ENCODE data around the gene LAMP5.

LAMP5 gene

DNA sequence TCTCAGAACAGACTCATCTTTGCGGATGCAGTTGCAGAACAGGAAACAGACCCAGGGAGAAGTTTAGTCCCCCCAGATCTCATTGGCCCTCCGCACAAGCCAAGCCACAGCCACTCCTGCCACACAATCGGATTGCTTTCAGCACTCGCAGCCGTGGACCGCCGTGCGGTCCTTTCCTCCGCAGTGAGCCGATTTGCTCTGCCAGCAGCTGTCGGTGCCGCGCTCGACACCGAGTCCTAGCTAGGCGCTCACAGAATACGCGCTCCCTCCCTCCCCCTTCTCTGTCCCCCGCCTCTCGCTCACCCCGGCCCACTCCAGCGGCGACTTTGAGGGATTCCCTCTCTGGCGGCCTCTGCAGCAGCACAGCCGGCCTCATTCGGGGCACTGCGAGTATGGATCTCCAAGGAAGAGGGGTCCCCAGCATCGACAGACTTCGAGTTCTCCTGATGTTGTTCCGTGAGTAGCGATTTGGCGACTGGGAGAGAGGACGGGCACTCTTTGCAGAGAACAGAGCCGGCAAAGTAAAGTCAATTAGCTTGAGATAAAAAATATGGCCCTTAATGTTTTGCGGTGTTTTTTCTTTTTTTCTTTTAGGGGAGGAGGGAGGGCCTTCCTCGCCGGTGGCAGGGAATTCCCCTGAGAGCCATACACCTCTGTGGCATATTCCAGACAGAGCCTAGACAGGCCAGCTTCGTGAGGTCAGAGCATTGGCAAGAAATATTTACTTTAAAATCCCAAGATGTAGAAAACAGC lies at the start of gene LAMP5:
LAMP5 (plus strand) TSS at position 130 of the 753 bp plus-strand sequence; CDS start at position 393, 263 bp downstream.
- in situ Hi-C loops (cut with MboI; ENCODE audit: low sequenced_read_pairs): no loop called here

DNA sequence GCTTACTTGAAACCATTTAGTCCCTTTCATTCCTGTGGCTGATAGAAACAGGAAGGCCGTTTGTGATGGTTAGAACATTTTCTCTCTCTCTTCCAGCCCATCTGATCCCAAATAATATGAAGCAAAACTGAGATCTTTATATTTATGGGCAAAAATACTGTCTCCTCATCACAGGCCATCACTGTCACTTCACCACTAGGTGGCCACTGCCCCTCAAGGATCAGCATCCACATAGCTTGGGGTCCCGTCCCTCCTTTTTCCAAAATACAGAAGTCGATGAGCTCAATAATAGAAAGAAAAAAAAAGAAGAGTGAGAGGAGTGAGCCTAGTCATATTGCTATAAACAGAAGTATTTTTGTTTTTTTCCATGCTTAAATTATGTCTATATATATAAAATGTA lies 46.4 kb upstream of the LAMP5 start:
- in situ Hi-C loops (cut with MboI; ENCODE audit: low sequenced_read_pairs): no loop called here

- in situ Hi-C loops (cut with MboI; ENCODE audit: low sequenced_read_pairs): no loop called here
These were observed 39.5 kb upstream of the LAMP5 start for GRCh38 chr20:9474835-9475415.

DNA sequence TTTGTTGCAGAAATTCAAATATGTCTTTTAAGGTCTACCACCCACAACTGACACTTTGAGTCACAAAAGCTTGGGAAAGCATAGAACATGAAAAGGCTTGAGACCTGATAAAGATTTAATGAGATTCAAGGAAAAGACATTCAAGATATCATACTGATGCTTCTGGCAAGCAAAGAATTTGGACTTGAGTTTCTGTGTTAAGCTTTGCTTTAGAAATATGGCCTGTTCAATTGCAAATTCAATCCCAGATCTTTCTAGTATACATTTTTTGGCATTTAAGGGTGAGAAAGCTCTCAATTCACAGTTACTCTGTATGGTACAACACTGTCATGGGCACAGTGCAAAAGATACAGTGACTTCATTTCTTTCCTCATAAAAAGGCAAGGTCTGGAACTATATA lies 38.9 kb upstream of the LAMP5 start:
- in situ Hi-C loops (cut with MboI; ENCODE audit: low sequenced_read_pairs): no loop called here

GRCh38 chr20:9476174-9476573 lies 38.2 kb upstream of the LAMP5 start:
- in situ Hi-C loops (cut with MboI; ENCODE audit: low sequenced_read_pairs): no loop called here

DNA sequence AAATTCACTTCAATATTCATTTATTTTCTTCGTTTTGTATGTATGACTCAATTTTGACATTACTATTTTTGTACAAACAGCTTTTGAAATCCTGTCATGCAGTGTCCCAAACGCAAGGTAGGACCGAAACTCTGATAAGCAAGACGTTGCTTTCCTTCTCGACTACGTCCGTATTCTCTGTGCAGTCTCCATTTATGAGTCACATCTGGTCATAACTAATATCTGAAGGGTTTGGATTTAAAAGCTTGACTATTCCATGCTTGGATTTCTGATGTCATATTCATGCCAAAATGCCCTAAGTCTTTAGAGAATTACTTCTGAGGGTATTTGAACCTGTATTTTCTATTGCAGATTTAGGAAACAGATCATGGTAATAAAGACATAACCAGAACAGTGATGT lies 37.8 kb upstream of the LAMP5 start:
- in situ Hi-C loops (cut with MboI; ENCODE audit: low sequenced_read_pairs): no loop called here

DNA sequence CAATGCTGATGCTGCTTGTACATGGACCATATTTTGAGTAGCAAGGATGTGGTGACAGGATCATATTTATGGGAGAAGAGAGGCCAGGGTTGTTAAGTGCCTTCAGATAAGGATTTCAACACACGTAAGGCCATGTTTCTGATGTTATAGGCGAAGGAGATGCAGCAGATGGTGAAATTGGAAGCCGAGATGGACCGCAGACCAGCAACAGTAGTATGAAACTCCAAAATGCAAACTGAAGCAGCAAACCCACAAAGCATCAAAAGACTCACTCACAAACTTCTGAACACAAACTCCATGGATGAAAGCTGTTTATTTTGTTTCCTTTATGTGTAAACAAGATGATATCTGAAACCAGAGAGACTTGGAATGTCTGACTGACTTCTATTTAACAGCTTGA lies 35.6 kb upstream of the LAMP5 start:
- in situ Hi-C loops (cut with MboI; ENCODE audit: low sequenced_read_pairs): no loop called here

- in situ Hi-C loops (cut with MboI; ENCODE audit: low sequenced_read_pairs): no loop called here
These were observed 34.3 kb upstream of the LAMP5 start for GRCh38 chr20:9480066-9480465.

GRCh38 chr20:9482180-9482579 lies 32.2 kb upstream of the LAMP5 start:
- in situ Hi-C loops (cut with MboI; ENCODE audit: low sequenced_read_pairs): no loop called here

GRCh38 chr20:9483131-9483530 lies 31.3 kb upstream of the LAMP5 start:
- in situ Hi-C loops (cut with MboI; ENCODE audit: low sequenced_read_pairs): no loop called here

GRCh38 chr20:9485614-9486340 lies 28.6 kb upstream of the LAMP5 start:
- in situ Hi-C loops (cut with MboI; ENCODE audit: low sequenced_read_pairs): no loop called here

GRCh38 chr20:9487231-9487630 lies 27.2 kb upstream of the LAMP5 start:
- in situ Hi-C loops (cut with MboI; ENCODE audit: low sequenced_read_pairs): no loop called here

- in situ Hi-C loops (cut with MboI; ENCODE audit: low sequenced_read_pairs): no loop called here
These were observed 26.3 kb upstream of the LAMP5 start for GRCh38 chr20:9488063-9488462.

DNA sequence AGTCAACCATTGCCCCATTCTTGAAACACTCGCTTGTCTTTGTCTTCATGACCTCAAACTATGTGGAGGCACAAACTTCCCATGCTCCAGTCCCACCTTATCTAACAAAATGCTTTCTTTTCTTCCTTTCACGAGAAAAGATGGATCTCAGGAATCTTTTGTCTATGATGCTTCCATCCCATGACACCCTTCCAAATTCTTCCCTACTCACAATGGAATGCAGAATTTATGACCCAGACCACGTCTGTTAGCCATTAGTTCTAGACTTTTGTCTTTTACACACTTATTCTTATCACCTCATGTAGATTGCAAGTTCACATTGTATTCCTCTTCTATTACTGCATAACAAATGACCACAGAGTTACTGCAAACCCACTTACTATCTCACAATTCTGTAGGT lies 24.2 kb upstream of the LAMP5 start:
- in situ Hi-C loops (cut with MboI; ENCODE audit: low sequenced_read_pairs): no loop called here

DNA sequence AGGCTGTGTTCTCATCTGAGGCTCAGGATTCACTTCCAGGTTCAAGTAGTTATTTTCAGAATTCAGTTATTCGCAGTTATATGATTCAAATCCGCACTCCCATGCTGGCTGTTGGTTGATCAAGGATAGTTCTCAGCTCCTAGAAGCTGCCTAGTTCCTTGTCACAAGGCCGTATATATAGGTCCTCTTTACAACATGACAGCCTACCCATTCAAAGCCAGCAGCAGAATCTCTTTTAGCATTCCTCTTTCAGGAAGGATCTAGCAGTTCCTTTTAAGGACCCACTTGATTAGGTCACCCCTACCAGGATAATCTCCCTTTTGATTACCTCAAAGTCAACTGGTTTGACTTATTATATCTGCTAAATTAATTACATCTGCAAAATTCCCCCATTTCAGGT lies 23.8 kb upstream of the LAMP5 start:
- in situ Hi-C loops (cut with MboI; ENCODE audit: low sequenced_read_pairs): no loop called here

GRCh38 chr20:9491324-9491723 lies 23.1 kb upstream of the LAMP5 start:
- in situ Hi-C loops (cut with MboI; ENCODE audit: low sequenced_read_pairs): no loop called here

DNA sequence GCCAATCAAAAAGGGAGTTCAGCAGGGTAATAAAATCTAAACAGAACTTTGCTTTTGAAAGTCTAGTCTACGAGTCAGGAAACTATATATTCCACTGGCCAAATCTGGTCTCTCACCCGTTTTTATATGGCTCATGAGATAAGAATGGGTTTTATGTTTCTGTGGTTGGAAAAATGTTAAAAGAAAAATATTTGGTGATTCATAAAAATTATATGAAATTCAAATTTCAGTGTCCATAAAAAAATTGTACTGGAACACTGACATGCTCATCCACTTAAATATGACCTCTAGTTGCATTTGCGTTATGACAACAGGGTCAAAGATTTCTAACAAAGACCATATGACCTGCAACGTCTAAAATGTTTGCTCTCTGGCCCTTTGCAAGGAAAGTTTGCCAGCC lies 22.3 kb upstream of the LAMP5 start:
- in situ Hi-C loops (cut with MboI; ENCODE audit: low sequenced_read_pairs): no loop called here

GRCh38 chr20:9493803-9494202 lies 20.6 kb upstream of the LAMP5 start:
- in situ Hi-C loops (cut with MboI; ENCODE audit: low sequenced_read_pairs): no loop called here

GRCh38 chr20:9495701-9496100 lies 18.7 kb upstream of the LAMP5 start:
- in situ Hi-C loops (cut with MboI; ENCODE audit: low sequenced_read_pairs): no loop called here

DNA sequence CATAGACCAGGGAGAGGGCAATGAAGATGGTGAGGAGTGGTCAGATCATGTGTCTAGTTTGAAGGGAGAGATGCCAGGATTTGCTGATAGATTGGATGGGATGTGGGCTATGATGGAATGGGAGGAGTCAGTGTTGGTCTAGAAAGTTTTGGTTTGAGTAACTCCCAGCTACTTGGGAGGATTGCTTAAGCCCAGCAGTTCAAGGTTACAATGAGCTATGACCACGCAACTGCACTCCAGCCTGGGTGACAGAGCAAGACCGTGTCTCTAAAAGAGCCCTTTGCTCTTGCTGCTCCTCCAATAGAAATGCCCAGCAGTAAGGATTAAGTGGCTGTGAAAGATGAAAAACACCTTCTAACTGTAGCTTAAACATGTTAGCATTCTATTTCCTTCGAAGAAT lies 18.2 kb upstream of the LAMP5 start:
- in situ Hi-C loops (cut with MboI; ENCODE audit: low sequenced_read_pairs): no loop called here

GRCh38 chr20:9498322-9498721 lies 16.1 kb upstream of the LAMP5 start:
- in situ Hi-C loops (cut with MboI; ENCODE audit: low sequenced_read_pairs): no loop called here

Data from HL-60/S4 treated with retinoic acid at 250 ng/mL for 4 days and 3 days (cell line).